ENCODE results near the gene DGKE.

DNA sequence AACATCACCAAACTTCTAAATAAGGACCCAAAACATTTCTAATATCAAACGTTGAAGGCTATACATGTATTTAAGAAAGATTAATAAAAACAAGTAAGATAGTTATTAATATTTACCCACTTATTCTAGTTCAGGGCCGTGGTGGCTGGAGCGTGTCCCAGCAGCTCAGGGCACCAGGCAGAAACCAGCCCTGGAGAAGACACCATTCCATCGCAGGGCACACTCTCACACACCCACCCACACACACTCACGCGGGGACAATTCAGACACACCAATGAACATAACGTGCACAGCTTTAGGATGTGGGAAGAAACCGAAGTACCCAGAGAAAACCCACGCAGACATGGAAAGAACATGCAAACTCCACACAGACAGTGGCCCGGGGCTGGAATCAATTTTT, 13.7 kb upstream of the DGKE start:
- no peak for TF ChIP-seq ZNF121 (CRISPR knock-in tag; IDR thresholded peaks at IDR 0.05)
- TF ChIP-seq, protein P1, sequence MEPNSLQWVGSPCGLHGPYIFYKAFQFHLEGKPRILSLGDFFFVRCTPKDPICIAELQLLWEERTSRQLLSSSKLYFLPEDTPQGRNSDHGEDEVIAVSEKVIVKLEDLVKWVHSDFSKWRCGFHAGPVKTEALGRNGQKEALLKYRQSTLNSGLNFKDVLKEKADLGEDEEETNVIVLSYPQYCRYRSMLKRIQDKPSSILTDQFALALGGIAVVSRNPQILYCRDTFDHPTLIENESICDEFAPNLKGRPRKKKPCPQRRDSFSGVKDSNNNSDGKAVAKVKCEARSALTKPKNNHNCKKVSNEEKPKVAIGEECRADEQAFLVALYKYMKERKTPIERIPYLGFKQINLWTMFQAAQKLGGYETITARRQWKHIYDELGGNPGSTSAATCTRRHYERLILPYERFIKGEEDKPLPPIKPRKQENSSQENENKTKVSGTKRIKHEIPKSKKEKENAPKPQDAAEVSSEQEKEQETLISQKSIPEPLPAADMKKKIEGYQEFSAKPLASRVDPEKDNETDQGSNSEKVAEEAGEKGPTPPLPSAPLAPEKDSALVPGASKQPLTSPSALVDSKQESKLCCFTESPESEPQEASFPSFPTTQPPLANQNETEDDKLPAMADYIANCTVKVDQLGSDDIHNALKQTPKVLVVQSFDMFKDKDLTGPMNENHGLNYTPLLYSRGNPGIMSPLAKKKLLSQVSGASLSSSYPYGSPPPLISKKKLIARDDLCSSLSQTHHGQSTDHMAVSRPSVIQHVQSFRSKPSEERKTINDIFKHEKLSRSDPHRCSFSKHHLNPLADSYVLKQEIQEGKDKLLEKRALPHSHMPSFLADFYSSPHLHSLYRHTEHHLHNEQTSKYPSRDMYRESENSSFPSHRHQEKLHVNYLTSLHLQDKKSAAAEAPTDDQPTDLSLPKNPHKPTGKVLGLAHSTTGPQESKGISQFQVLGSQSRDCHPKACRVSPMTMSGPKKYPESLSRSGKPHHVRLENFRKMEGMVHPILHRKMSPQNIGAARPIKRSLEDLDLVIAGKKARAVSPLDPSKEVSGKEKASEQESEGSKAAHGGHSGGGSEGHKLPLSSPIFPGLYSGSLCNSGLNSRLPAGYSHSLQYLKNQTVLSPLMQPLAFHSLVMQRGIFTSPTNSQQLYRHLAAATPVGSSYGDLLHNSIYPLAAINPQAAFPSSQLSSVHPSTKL (CRISPR knock-in tag; IDR thresholded peaks at IDR 0.05) = no peak

Measured in HepG2 (cell line).